HepG2 (cell line): ENCODE measurements around the gene FAM24B. TPM values are rescaled to one million over a fixed set of nuclear protein-coding genes. Genes with fewer than 3 reads are reported as not detected.

Experiments used
- ATAC-seq: fragments of 200-7000 bp; cut with Tn5 transposase; 3 replicates; pipeline ENCODE4 v1.9.1; 2020; ENCODE audit warnings: mild to moderate bottlenecking, moderate library complexity
- Bru-seq: library from RNA; stranded (reverse); fragments of 400-500 nt; gene quantifications from one replicate; lab custom pipeline; 2021; lab: Mats Ljungman, UMichigan
- BruChase-seq, 2 experiments: library from RNA; stranded (reverse); fragments of 400-500 nt; gene quantifications; one replicate each; lab custom pipeline; 2021; lab: Mats Ljungman, UMichigan
- BruUV-seq: library from RNA; stranded (reverse); fragments of 400-500 nt; replicated peaks from 2 replicates; lab custom pipeline; 2021; lab: Mats Ljungman, UMichigan
- CTCF ChIA-PET: fragments of 300-600 bp; formaldehyde crosslinking; extraction: SDS; loops from one replicate; lab custom pipeline; 2021; ENCODE audit warnings: low total read pairs, inconsistent platforms, low intra/inter-chr PET ratio; lab: Yijun Ruan, JAX
- POLR2A ChIA-PET: fragments of 350-600 bp; sonication (Branson Sonifier 250); formaldehyde crosslinking; loops from one replicate; lab custom pipeline; 2020; ENCODE audit warnings: antibody characterized with exemption, inconsistent platforms; lab: Yijun Ruan, JAX
- DNase-seq: peaks from one replicate; pipeline ENCODE4 v3.0.0-alpha.2; 2015; ENCODE audit warnings: low spot score
- FAIRE-seq: peaks from 3 replicates; lab custom pipeline; 2011; peaks lifted over from hg19 to GRCh38; lab: Jason Lieb, UNC
- H2AFZ ChIP-seq: one replicate; pipeline ENCODE4 v1.6.1; 2011; ENCODE audit warnings: low read length, inconsistent platforms
- H3K27ac ChIP-seq: fragments of 300-600 bp; 3 replicates; pipeline ENCODE4 v1.8.0; 2011; ENCODE audit warnings: mixed run types, mild to moderate bottlenecking, mixed read lengths, low read length, inconsistent platforms; ENCODE audit not compliant: insufficient read depth; ENCODE audit errors: extremely low read length
- H3K27me3 ChIP-seq, 2 experiments: fragments of 200-600 bp in 1 of 2; 2 replicates in 1 of 2; 3 replicates in 1 of 2; pipeline versions ENCODE4 v1.6.0 to v1.8.0; 2011; ENCODE audit warnings: low read length in 2 of 2, mild to moderate bottlenecking in 2 of 2, moderate library complexity in 2 of 2, inconsistent platforms in 1 of 2; ENCODE audit not compliant: insufficient read depth in 2 of 2, control insufficient read depth in 1 of 2
- H3K36me3 ChIP-seq, 2 experiments: fragments of 200-600 bp in 1 of 2; replicated peaks in 1 of 2; 2 replicates in 1 of 2; 3 replicates in 1 of 2; pipeline versions ENCODE4 v1.5.1 to v1.8.0; 2011; ENCODE audit warnings: low read length in 2 of 2, inconsistent platforms in 1 of 2; ENCODE audit not compliant: insufficient read depth in 2 of 2, control insufficient read depth in 1 of 2
- H3K4me1 ChIP-seq: 2 replicates; pipeline ENCODE4 v1.5.1; 2012; ENCODE audit warnings: low read length, inconsistent platforms; ENCODE audit not compliant: insufficient read depth
- H3K4me2 ChIP-seq: 2 replicates; pipeline ENCODE4 v1.6.0; 2011; ENCODE audit warnings: low read depth, low read length, inconsistent platforms
- H3K4me3 ChIP-seq, 3 experiments: fragments of 200-600 bp in 1 of 3; sonication (generic), shearing (Covaris generic) in 1 of 3; replicated peaks in 1 of 3; 2 replicates each; pipeline ENCODE4 v1.5.1; 2011 to 2016; ENCODE audit warnings: low read length in 3 of 3, inconsistent platforms in 2 of 3, low read depth in 2 of 3, mild to moderate bottlenecking in 2 of 3, control low read depth in 1 of 3, mixed read lengths in 1 of 3; ENCODE audit not compliant: insufficient read depth in 1 of 3
- H3K79me2 ChIP-seq: one replicate; pipeline ENCODE4 v1.6.1; 2011; ENCODE audit warnings: low read length, inconsistent platforms; ENCODE audit not compliant: insufficient read depth
- H3K9ac ChIP-seq: 2 replicates; pipeline ENCODE4 v1.6.0; 2011; ENCODE audit warnings: mild to moderate bottlenecking, low read depth, low read length, inconsistent platforms; ENCODE audit not compliant: insufficient read depth
- H3K9me3 ChIP-seq: 2 replicates; pipeline ENCODE4 v1.5.1; 2012; ENCODE audit warnings: mild to moderate bottlenecking, low read length
- H4K20me1 ChIP-seq: 2 replicates; pipeline ENCODE4 v1.6.0; 2011; ENCODE audit warnings: inconsistent platforms, mild to moderate bottlenecking, low read length, moderate library complexity; ENCODE audit not compliant: insufficient read depth
- CC2D1A ChIP-seq: sonication (generic); formaldehyde crosslinking; IDR thresholded peaks from 2 replicates; pipeline ENCODE4 v1.8.1; 2023; ENCODE audit warnings: mild to moderate bottlenecking, missing genetic modification reagents
- DMAP1 ChIP-seq: IDR thresholded peaks from 2 replicates; pipeline ENCODE4 v1.6.1; 2016
- JUNB ChIP-seq: sonication (generic); formaldehyde crosslinking; IDR thresholded peaks from 2 replicates; pipeline ENCODE4 v1.8.0; 2022; ENCODE audit warnings: missing genetic modification reagents, mild to moderate bottlenecking, borderline replicate concordance
- MIER2 ChIP-seq: IDR thresholded peaks from 2 replicates; pipeline ENCODE4 v1.6.1; 2016; ENCODE audit warnings: missing biosample characterization, missing genetic modification reagents
- MYC ChIP-seq: sonication (generic); formaldehyde crosslinking; IDR thresholded peaks from 2 replicates; pipeline ENCODE4 v1.9.0; 2021; ENCODE audit warnings: missing genetic modification reagents, borderline replicate concordance
- NONO ChIP-seq, 2 experiments: fragments of 450-650 bp in 1 of 2; sonication (generic) in 1 of 2; formaldehyde crosslinking in 1 of 2; IDR thresholded peaks in 1 of 2; conservative IDR thresholded peaks in 1 of 2; 2 replicates each; pipeline versions ENCODE4 v1.6.1 to v1.8.0; 2017 to 2022; ENCODE audit warnings: mild to moderate bottlenecking in 1 of 2, missing genetic modification reagents in 1 of 2, moderate library complexity in 1 of 2
- NR2F2 ChIP-seq: IDR thresholded peaks from 2 replicates; pipeline ENCODE4 v1.6.1; 2012; ENCODE audit warnings: low read depth, inconsistent platforms, borderline replicate concordance
- RFXAP ChIP-seq: sonication (generic); formaldehyde crosslinking; IDR thresholded peaks from 2 replicates; pipeline ENCODE4 v1.4.0; 2020; ENCODE audit warnings: missing genetic modification reagents, borderline replicate concordance
- SMARCE1 ChIP-seq: fragments of 450-650 bp; IDR thresholded peaks from 2 replicates; pipeline ENCODE4 v1.6.1; 2017; ENCODE audit warnings: borderline replicate concordance
- TGIF2 ChIP-seq: IDR thresholded peaks from 2 replicates; pipeline ENCODE4 v1.6.1; 2016; ENCODE audit warnings: control low read depth, missing compliant biosample characterization
- THYN1 ChIP-seq: sonication (generic); formaldehyde crosslinking; IDR thresholded peaks from 2 replicates; pipeline ENCODE4 v1.8.1; 2023; ENCODE audit warnings: low read depth, mild to moderate bottlenecking, moderate library complexity, missing genetic modification reagents, borderline replicate concordance
- ZNF33A ChIP-seq: sonication (generic); formaldehyde crosslinking; IDR thresholded peaks from 2 replicates; pipeline ENCODE4 v1.5.1; 2020; ENCODE audit warnings: missing genetic modification reagents, mild to moderate bottlenecking, moderate library complexity, borderline replicate concordance
- ZNF513 ChIP-seq: sonication (generic); formaldehyde crosslinking; conservative IDR thresholded peaks from 2 replicates; pipeline ENCODE4 v1.5.0; 2020; ENCODE audit warnings: missing genetic modification reagents
- WGBS: methylation state at CpG from one replicate; pipeline ENCODE4 v1.1.6; 2017; ENCODE audit warnings: low lambda C conversion rate; 5-methylcytosine and 5-hydroxymethylcytosine counted together
- in situ Hi-C: cut with HindIII; loops from 2 replicates; pipeline ENCODE4 v1.10.0; 2017; ENCODE audit warnings: low pct_unique_long_range_greater_than_20kb; ENCODE audit not compliant: extremely low pct_ligation_motif_present
- intact Hi-C: fragments of 100-400 bp; cut with micrococcal nuclease; formaldehyde crosslinking; loops from one replicate; pipeline ENCODE4 v1.10.0; 2022; ENCODE audit not compliant: unreplicated experiment
- long read RNA-seq, 2 experiments: library from RNA in 1 of 2; library from polyadenylated mRNA in 1 of 2; stranded (forward) in 1 of 2; unstranded in 1 of 2; transcript quantifications; one replicate each; pipeline ENCODE4 v2.0.0, GENCODE V29; 2019 to 2022
- polyA minus RNA-seq, 3 experiments: library from RNA; depleted of rRNA, polyadenylated mRNA; stranded (reverse); fragments of >200 nt; gene quantifications; 2 replicates each; pipeline ENCODE4 v1.2.3, GENCODE V29; 2011; ENCODE audit warnings: low replicate concordance in 1 of 3
- polyA plus RNA-seq, 8 experiments: library from polyadenylated mRNA; depleted of rRNA in 3 of 8; stranded (reverse) in 7 of 8; unstranded in 1 of 8; fragments of >200 nt; fragmentation: Illumina TruSeq in 4 of 8; extraction: Trizol in 4 of 8; gene quantifications; 2 replicates each; pipeline versions ENCODE4 v1.2.1 to v1.2.3, GENCODE V29; 2011 to 2016; ENCODE audit warnings: low read depth in 4 of 8, missing spikeins in 1 of 8, mixed read lengths in 1 of 8; ENCODE audit not compliant: insufficient read depth in 1 of 8
- total RNA-seq, 5 experiments: library from RNA; depleted of rRNA; stranded (reverse); fragments of >200 nt; fragmentation: Illumina TruSeq; extraction: Trizol; gene quantifications; 2 replicates each; pipeline ENCODE4 v1.2.3, GENCODE V29; 2016; ENCODE audit warnings: low read depth in 1 of 5
- TF ChIP-seq, protein P1 (sequence below): sonication (generic); formaldehyde crosslinking; IDR thresholded peaks from 2 replicates; pipeline ENCODE4 v1.4.0; 2020; ENCODE audit warnings: low read depth, mild to moderate bottlenecking, missing genetic modification reagents

The FAM24B gene
- 2.5 and 3.0 TPM in 2 replicates for total RNA-seq (2016; rRNA removed; fragmentation: Illumina TruSeq; extraction: Trizol)
- total RNA-seq (2016; cell fraction: cytosol; rRNA removed; fragmentation: Illumina TruSeq; extraction: Trizol; ENCODE audit: low read depth): 1.6 and 1.9 TPM in 2 replicates
- total RNA-seq (2016; cell fraction: insoluble cytoplasmic fraction; rRNA removed; fragmentation: Illumina TruSeq; extraction: Trizol): 2.7 and 3.0 TPM in 2 replicates
- total RNA-seq (2016; cell fraction: membrane; rRNA removed; fragmentation: Illumina TruSeq; extraction: Trizol): 2.7 and 3.1 TPM in 2 replicates
- 2.4 and 5.6 TPM in 2 replicates for total RNA-seq (2016; cell fraction: nucleus; rRNA removed; fragmentation: Illumina TruSeq; extraction: Trizol)
- 1.9 and 2.0 TPM in 2 replicates for polyA plus RNA-seq (2011; rRNA removed)
- polyA plus RNA-seq (2011; cell fraction: cytosol; rRNA removed): 1.0 and 1.6 TPM in 2 replicates
- polyA plus RNA-seq (2011; cell fraction: nucleus; rRNA removed): 3.0 TPM in 2 replicates
- polyA plus RNA-seq (2012): 2.2 and 2.3 TPM in 2 replicates
- polyA plus RNA-seq (2016; cell fraction: cytosol; fragmentation: Illumina TruSeq; extraction: Trizol; ENCODE audit: low read depth): 1.8 and 2.5 TPM in 2 replicates
- 2.0 and 2.6 TPM in 2 replicates for polyA plus RNA-seq (2016; cell fraction: insoluble cytoplasmic fraction; fragmentation: Illumina TruSeq; extraction: Trizol; ENCODE audit: low read depth)
- 1.6 and 3.3 TPM in 2 replicates for polyA plus RNA-seq (2016; cell fraction: membrane; fragmentation: Illumina TruSeq; extraction: Trizol; ENCODE audit: low read depth)
- polyA plus RNA-seq (2016; cell fraction: nucleus; fragmentation: Illumina TruSeq; extraction: Trizol; ENCODE audit: insufficient read depth, low read depth): 4.9 and 8.1 TPM in 2 replicates
- polyA minus RNA-seq (2011; rRNA and poly(A)+ RNA removed; ENCODE audit: low replicate concordance): 1.4 TPM in 1 of 2 replicates, not detected in the other
- polyA minus RNA-seq (2011; cell fraction: cytosol; rRNA and poly(A)+ RNA removed): 1.3 TPM in 1 of 2 replicates, not detected in the other
- 2.4 and 4.8 TPM in 2 replicates for polyA minus RNA-seq (2011; cell fraction: nucleus; rRNA and poly(A)+ RNA removed)
- Bru-seq, nascent RNA: percentile 58 among the genes with signal in this experiment
- BruChase-seq, experiment 1, labeled RNA remaining after a 6-hour chase: percentile 41 among the genes with signal in this experiment
- BruChase-seq, experiment 2, labeled RNA remaining after a 2-hour chase: percentile 44 among the genes with signal in this experiment
- long read RNA-seq, experiment 1, partial matches to known transcripts: 0 of 2 reads
- long read RNA-seq, experiment 1, other reads (novel, unspliced or antisense): 0 of 2 reads
- long read RNA-seq, experiment 2, partial matches to known transcripts: 1 of 3 reads
- long read RNA-seq, experiment 2, other reads (novel, unspliced or antisense): 0 of 3 reads

DNA sequence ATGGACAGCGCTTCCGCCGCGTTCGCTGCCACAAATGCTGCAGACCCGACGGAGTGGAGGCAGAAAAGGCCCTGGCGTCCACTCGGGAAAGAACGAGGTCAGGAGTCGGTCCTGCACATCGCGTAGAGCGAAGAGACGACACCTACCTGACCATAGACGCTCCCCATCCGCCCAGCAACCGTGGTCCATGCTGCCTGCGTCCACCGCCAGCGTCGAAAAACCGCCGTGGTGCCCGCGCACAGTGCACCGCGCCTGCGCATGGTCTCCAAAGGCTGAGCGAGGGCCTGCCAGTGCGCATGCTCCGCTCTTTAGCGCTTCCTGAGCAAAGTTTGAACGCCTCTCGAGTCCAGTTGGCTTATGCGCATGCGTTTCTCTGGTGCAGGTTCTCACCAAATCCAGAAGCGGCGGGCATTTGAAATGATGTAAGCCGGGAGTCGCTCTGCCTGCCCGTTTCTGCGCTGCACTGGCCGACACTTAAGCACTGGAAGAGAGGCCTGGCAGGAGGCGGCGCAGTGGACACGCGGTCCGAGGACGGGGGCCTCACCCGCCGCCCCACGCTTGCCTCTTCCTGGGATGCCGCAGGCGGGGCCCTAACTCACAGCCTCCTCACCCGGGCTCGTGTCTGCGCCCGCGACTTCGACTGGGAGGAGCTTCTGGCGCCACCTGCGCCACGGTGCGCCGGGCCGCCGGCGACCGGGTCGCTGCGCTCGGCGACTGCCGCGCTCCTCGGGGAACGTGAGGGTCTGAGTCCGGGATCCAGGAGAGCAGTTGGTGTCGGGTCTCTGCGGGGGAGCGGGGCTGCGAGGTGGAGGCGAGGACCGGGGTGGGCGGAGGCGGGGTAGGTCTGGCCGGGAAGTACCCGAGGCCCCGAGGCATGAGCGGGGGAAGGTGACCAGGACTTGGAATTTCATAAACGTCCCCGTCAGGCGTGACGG is at the start of gene FAM24B:
TSS of gene FAM24B (minus strand) at position 243 of the 935 bp plus-strand sequence. CDS start 29,066 bp downstream, outside the sequence.
- H3K27me3 ChIP-seq: no peaks in the 10 kb centered on the region; a peak in 2 of 5 replicates
- ATAC-seq (peak; percentile 89), DNase-seq (peak; percentile 93), FAIRE-seq (peak; percentile 12)
- BruUV-seq: no TSS peak
- WGBS: 45% methylated on average over 33 of the region's 95 CpGs
- CTCF ChIA-PET: no interaction called here
- H3K36me3 ChIP-seq: no peaks in the 10 kb centered on the region
- peak within 1 kb of the TSS; percentile 75 for H3K4me2 ChIP-seq
- intact Hi-C loops (no loop called here), in situ Hi-C loops (no loop called here)
- no peaks in the 10 kb centered on the region for H4K20me1 ChIP-seq
- H3K79me2 ChIP-seq: peaks cover 8% of the 10 kb centered on the region
- POLR2A ChIA-PET: no interaction called here
- peak within 1 kb of the TSS; percentile 43 to 73 (median 68); a peak in 5 of 6 replicates for H3K4me3 ChIP-seq
- H3K27ac ChIP-seq: peak within 1 kb of the TSS; percentile 68
- peaks cover 30% of the 10 kb centered on the region for H3K4me1 ChIP-seq
- peak within 1 kb of the TSS; percentile 58 for H3K9ac ChIP-seq
- H2AFZ ChIP-seq: peak within 1 kb of the TSS; percentile 79
- no peaks in the 10 kb centered on the region for H3K9me3 ChIP-seq
- 0 out of 2 replicates have a peak, but pooled peaks have one; percentile 22 for TF ChIP-seq RFXAP (CRISPR knock-in tag)
- TF ChIP-seq CC2D1A (CRISPR knock-in tag): no peak
- peak; percentile 44; the same call in 1 of the 2 replicates for TF ChIP-seq MYC (CRISPR knock-in tag)
- TF ChIP-seq, protein P1, sequence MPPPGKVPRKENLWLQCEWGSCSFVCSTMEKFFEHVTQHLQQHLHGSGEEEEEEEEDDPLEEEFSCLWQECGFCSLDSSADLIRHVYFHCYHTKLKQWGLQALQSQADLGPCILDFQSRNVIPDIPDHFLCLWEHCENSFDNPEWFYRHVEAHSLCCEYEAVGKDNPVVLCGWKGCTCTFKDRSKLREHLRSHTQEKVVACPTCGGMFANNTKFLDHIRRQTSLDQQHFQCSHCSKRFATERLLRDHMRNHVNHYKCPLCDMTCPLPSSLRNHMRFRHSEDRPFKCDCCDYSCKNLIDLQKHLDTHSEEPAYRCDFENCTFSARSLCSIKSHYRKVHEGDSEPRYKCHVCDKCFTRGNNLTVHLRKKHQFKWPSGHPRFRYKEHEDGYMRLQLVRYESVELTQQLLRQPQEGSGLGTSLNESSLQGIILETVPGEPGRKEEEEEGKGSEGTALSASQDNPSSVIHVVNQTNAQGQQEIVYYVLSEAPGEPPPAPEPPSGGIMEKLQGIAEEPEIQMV (CRISPR knock-in tag): no peak
- no peak for TF ChIP-seq ZNF513 (CRISPR knock-in tag)
- TF ChIP-seq NONO (IDR thresholded peaks at IDR 0.05): no peak
- peak; percentile 49; the same call in 1 of the 2 replicates for TF ChIP-seq NONO (CRISPR knock-in tag; conservative IDR thresholded peaks at IDR 0.05)
- TF ChIP-seq MIER2 (CRISPR knock-in tag): no peak
- TF ChIP-seq TGIF2: peak; percentile 51; the same call in 1 of the 2 replicates
- TF ChIP-seq ZNF33A (CRISPR knock-in tag): 0 out of 2 replicates have a peak, but pooled peaks have one; percentile 31
- no peak for TF ChIP-seq NR2F2
- TF ChIP-seq SMARCE1: no peak
- TF ChIP-seq DMAP1 (CRISPR knock-in tag): peak; percentile 17; the same call in 1 of the 2 replicates
- TF ChIP-seq THYN1 (CRISPR knock-in tag): peak; percentile 78; the same call in 1 of the 2 replicates
- peak; percentile 71; the same call in 1 of the 2 replicates for TF ChIP-seq JUNB (CRISPR knock-in tag)
